Measurements from ENCODE around the gene PRKG1.

DNA sequence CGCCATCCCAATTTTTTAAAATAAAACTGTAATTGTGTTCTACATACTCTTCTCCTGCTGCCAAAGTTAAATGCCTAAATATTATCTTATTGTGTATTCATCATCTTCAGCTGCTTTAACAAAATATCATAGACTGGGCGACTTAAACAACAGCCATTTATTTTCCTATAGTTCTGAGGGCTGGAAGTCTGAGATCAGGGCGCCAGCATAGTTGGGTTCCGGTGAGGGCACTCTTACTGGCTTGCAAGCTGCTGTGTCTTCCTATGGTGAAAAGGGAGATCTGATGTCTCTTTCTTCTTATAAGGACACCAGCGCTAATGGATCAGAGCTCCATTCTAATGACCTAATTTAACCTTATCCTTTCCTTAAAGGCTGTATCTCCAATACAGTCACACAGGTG is 594.8 kb downstream of the PRKG1 start:
- TF ChIP-seq, protein P1, sequence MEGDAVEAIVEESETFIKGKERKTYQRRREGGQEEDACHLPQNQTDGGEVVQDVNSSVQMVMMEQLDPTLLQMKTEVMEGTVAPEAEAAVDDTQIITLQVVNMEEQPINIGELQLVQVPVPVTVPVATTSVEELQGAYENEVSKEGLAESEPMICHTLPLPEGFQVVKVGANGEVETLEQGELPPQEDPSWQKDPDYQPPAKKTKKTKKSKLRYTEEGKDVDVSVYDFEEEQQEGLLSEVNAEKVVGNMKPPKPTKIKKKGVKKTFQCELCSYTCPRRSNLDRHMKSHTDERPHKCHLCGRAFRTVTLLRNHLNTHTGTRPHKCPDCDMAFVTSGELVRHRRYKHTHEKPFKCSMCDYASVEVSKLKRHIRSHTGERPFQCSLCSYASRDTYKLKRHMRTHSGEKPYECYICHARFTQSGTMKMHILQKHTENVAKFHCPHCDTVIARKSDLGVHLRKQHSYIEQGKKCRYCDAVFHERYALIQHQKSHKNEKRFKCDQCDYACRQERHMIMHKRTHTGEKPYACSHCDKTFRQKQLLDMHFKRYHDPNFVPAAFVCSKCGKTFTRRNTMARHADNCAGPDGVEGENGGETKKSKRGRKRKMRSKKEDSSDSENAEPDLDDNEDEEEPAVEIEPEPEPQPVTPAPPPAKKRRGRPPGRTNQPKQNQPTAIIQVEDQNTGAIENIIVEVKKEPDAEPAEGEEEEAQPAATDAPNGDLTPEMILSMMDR (conservative IDR thresholded peaks at IDR 0.05; ENCODE audit: low read depth in 2 of 2) = no peak
- TF ChIP-seq EZH2 (IDR thresholded peaks at IDR 0.05; ENCODE audit: low read depth, unreplicated experiment) (no peak), NANOG (IDR thresholded peaks at IDR 0.05; ENCODE audit: borderline replicate concordance) (no peak), EZH2phosphoT487 (IDR thresholded peaks at IDR 0.05; ENCODE audit: unreplicated experiment) (no peak), POLR2AphosphoS5 (IDR thresholded peaks at IDR 0.05; ENCODE audit: low read depth) (no peak)
- TF ChIP-seq, protein P2, sequence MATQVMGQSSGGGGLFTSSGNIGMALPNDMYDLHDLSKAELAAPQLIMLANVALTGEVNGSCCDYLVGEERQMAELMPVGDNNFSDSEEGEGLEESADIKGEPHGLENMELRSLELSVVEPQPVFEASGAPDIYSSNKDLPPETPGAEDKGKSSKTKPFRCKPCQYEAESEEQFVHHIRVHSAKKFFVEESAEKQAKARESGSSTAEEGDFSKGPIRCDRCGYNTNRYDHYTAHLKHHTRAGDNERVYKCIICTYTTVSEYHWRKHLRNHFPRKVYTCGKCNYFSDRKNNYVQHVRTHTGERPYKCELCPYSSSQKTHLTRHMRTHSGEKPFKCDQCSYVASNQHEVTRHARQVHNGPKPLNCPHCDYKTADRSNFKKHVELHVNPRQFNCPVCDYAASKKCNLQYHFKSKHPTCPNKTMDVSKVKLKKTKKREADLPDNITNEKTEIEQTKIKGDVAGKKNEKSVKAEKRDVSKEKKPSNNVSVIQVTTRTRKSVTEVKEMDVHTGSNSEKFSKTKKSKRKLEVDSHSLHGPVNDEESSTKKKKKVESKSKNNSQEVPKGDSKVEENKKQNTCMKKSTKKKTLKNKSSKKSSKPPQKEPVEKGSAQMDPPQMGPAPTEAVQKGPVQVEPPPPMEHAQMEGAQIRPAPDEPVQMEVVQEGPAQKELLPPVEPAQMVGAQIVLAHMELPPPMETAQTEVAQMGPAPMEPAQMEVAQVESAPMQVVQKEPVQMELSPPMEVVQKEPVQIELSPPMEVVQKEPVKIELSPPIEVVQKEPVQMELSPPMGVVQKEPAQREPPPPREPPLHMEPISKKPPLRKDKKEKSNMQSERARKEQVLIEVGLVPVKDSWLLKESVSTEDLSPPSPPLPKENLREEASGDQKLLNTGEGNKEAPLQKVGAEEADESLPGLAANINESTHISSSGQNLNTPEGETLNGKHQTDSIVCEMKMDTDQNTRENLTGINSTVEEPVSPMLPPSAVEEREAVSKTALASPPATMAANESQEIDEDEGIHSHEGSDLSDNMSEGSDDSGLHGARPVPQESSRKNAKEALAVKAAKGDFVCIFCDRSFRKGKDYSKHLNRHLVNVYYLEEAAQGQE (IDR thresholded peaks at IDR 0.05; ENCODE audit: unreplicated experiment) = no peak

All from GM23338 (cell line).